B cell (primary cell): ENCODE results near the gene TP53BP1. TPM values are rescaled to one million over a fixed set of nuclear protein-coding genes. Genes with fewer than 3 reads are reported as not detected.

ENCODE experiments used
- ATAC-seq: fragments of 200-7000 bp; cut with Tn5 transposase; one replicate; pipeline ENCODE4 v1.10.0; 2021; ENCODE audit warnings: low read depth, mild to moderate bottlenecking, moderate number of reproducible peaks, moderate library complexity
- CTCF ChIA-PET: fragments of 350-600 bp; sonication (Branson Sonifier 250); formaldehyde crosslinking; loops from one replicate; lab custom pipeline; 2021; ENCODE audit warnings: antibody characterized with exemption, inconsistent platforms; lab: Charles Lee
- POLR2A ChIA-PET: fragments of 350-600 bp; sonication (Branson Sonifier 250); formaldehyde crosslinking; loops from one replicate; lab custom pipeline; 2021; ENCODE audit warnings: antibody characterized with exemption; lab: Charles Lee
- DNase-seq: peaks from one replicate; pipeline ENCODE4 v3.0.0; 2013
- H2AFZ ChIP-seq: 2 replicates; pipeline ENCODE4 v1.6.1; 2012; ENCODE audit warnings: mild to moderate bottlenecking, low read depth, low read length; ENCODE audit not compliant: insufficient read depth, poor library complexity, severe bottlenecking
- H3K27ac ChIP-seq, 2 donors: 1 replicate in 1 of 2; 2 replicates in 1 of 2; pipeline ENCODE4 v1.5.1; 2012 to 2013; ENCODE audit warnings: low read length in 2 of 2, mild to moderate bottlenecking in 2 of 2, moderate library complexity in 1 of 2
- H3K27me3 ChIP-seq, 4 experiments: fragments of 200-600 bp in 1 of 4; sonication (generic) in 1 of 4; replicated peaks in 1 of 4; 1 replicate in 2 of 4; 2 replicates in 2 of 4; pipeline versions ENCODE4 v1.6.1 to v1.7.0; 2013 to 2016; ENCODE audit warnings: low read length in 3 of 4, mild to moderate bottlenecking in 2 of 4, mixed read lengths in 1 of 4, moderate library complexity in 1 of 4; ENCODE audit not compliant: insufficient read depth in 4 of 4, control insufficient read depth in 3 of 4; ENCODE audit errors: control extremely low read depth in 1 of 4
- H3K36me3 ChIP-seq, 2 experiments: replicated peaks in 1 of 2; 1 replicate in 1 of 2; 2 replicates in 1 of 2; pipeline versions ENCODE4 v1.6.1 to v1.7.1; 2013; ENCODE audit warnings: low read length in 1 of 2; ENCODE audit not compliant: insufficient read depth in 2 of 2, control insufficient read depth in 1 of 2; ENCODE audit errors: control extremely low read depth in 1 of 2, extremely low read depth in 1 of 2
- H3K4me1 ChIP-seq, 2 donors: fragments of 200-600 bp in 1 of 2; sonication (generic) in 1 of 2; 1 replicate in 1 of 2; 2 replicates in 1 of 2; pipeline versions ENCODE4 v1.5.1 to v1.6.1; 2013 to 2017; ENCODE audit warnings: low read length in 2 of 2; ENCODE audit not compliant: control insufficient read depth in 2 of 2, insufficient read depth in 2 of 2
- H3K4me2 ChIP-seq: replicated peaks from 2 replicates; pipeline ENCODE3; 2012; ENCODE audit warnings: mild to moderate bottlenecking, low read depth, low read length; ENCODE audit not compliant: poor library complexity, severe bottlenecking
- H3K4me3 ChIP-seq, 5 experiments: fragments of 200-600 bp in 1 of 5; sonication (generic) in 1 of 5; 1 replicate in 3 of 5; 2 replicates in 2 of 5; pipeline versions ENCODE4 v1.5.1 to v1.7.0; 2011 to 2016; ENCODE audit warnings: low read length in 4 of 5, mild to moderate bottlenecking in 4 of 5, low read depth in 2 of 5, control low read depth in 1 of 5, moderate library complexity in 1 of 5; ENCODE audit not compliant: insufficient read depth in 1 of 5; ENCODE audit errors: control extremely low read depth in 1 of 5, extremely low read depth in 1 of 5
- H3K79me2 ChIP-seq: fragments of 200-600 bp; sonication (generic); one replicate; pipeline ENCODE4 v1.6.0; 2016; ENCODE audit warnings: low read length; ENCODE audit not compliant: control insufficient read depth, insufficient read depth
- H3K9ac ChIP-seq: fragments of 200-600 bp; sonication (generic); 2 replicates; pipeline ENCODE4 v1.6.1; 2017; ENCODE audit warnings: mild to moderate bottlenecking, low read length, moderate library complexity
- H3K9me3 ChIP-seq, 3 donors: one replicate each; pipeline versions ENCODE4 v1.6.1 to v1.7.1; 2013; ENCODE audit warnings: low read length in 2 of 3; ENCODE audit not compliant: control insufficient read depth in 2 of 3, insufficient read depth in 1 of 3; ENCODE audit errors: control extremely low read depth in 1 of 3
- H4K20me1 ChIP-seq: 2 replicates; pipeline ENCODE4 v1.6.0; 2012; ENCODE audit warnings: mild to moderate bottlenecking, low read length; ENCODE audit not compliant: insufficient read depth, control insufficient read depth, poor library complexity, severe bottlenecking
- H3K27ac Mint-ChIP-seq: one replicate; pipeline ENCODE4 v1.8.0; 2021; ENCODE audit warnings: mixed read lengths
- H3K27me3 Mint-ChIP-seq: one replicate; pipeline ENCODE4 v1.8.0; 2021; ENCODE audit warnings: mixed read lengths
- H3K4me1 Mint-ChIP-seq: one replicate; pipeline ENCODE4 v1.8.0; 2021; ENCODE audit warnings: mixed read lengths
- H3K4me3 Mint-ChIP-seq: one replicate; pipeline ENCODE4 v1.8.0; 2021; ENCODE audit warnings: mixed read lengths
- H3K9me3 Mint-ChIP-seq: one replicate; pipeline ENCODE4 v1.8.0; 2022; ENCODE audit warnings: mixed read lengths; ENCODE audit not compliant: insufficient read depth
- CTCF ChIP-seq: fragments of 200-600 bp; IDR thresholded peaks from one replicate; pipeline ENCODE4 v1.8.0; 2022; ENCODE audit warnings: antibody characterized with exemption, mild to moderate bottlenecking
- EZH2 ChIP-seq: IDR thresholded peaks from 2 replicates; pipeline ENCODE4 v1.6.1; 2012; ENCODE audit warnings: borderline replicate concordance, low read depth, mild to moderate bottlenecking, moderate library complexity, low read length; ENCODE audit not compliant: insufficient read depth, poor library complexity, severe bottlenecking
- WGBS: methylation state at CpG from one replicate; pipeline ENCODE4 v1.1.5; 2013; ENCODE audit warnings: missing lambda C conversion rate; ENCODE audit not compliant: insufficient coverage; 5-methylcytosine and 5-hydroxymethylcytosine counted together
- intact Hi-C: fragments of 100-400 bp; cut with micrococcal nuclease; formaldehyde crosslinking; loops from one replicate; pipeline ENCODE4 v1.10.0; 2022
- polyA plus RNA-seq: library from polyadenylated mRNA; depleted of rRNA; stranded (reverse); fragments of >200 nt; gene quantifications from 2 replicates; pipeline ENCODE4 v1.2.3, GENCODE V29; 2012
- total RNA-seq, 2 donors: library from RNA; stranded (reverse); fragments of 120-200 nt in 1 of 2; gene quantifications; 1 replicate in 1 of 2; 2 replicates in 1 of 2; pipeline versions ENCODE4 v1.2.3 to v1.2.4, GENCODE V29; 2013 to 2022

Gene TP53BP1
- total and polyA plus RNA-seq, 2 donors (not counting 1 experiment from before 2014, with no cell fraction given) = 13.1 to 70.5 TPM

GRCh38 chr15:43376017-43376705 is 116.8 kb downstream of the TP53BP1 start:
- ATAC-seq = peak; percentile 74
- Histone ChIP-seq H3K36me3 (peaks cover 8 to 32% of the 10 kb centered on the region in 2 experiments), H2AFZ (peak overlapping the region; percentile 35), H3K79me2 (peaks cover 48% of the 10 kb centered on the region), H3K4me2 (peak overlapping the region; percentile 5), H3K27me3 (no peaks in the 10 kb centered on the region), H3K4me1 (peaks cover 13 to 14% of the 10 kb centered on the region in 2 donors), H3K4me3 (no peak overlapping the region), H3K9ac (no peak overlapping the region), H3K9me3 (peaks cover 0 to 4% (median 0%) of the 10 kb centered on the region in 3 donors), H4K20me1 (no peaks in the 10 kb centered on the region), H3K27ac (peak overlapping the region in 1 of 2 donors; percentile 42)
- peaks cover 23% of the 10 kb centered on the region for H3K4me1 Mint-ChIP-seq
- H3K9me3 Mint-ChIP-seq = no peaks in the 10 kb centered on the region
- intact Hi-C loops = no loop called here
- 44% methylated on average over 10 of the region's 13 CpGs for WGBS
- ChIA-PET POLR2A (no interaction called here), CTCF (interaction anchor here (0.7 to 2.4 kb wide), 13 partner anchors 12 to 151 kb away, joined by 3 to 15 read pairs (median 3); partner anchors contain the start of gene TP53BP1)
- peak overlapping the region; percentile 60 for H3K27ac Mint-ChIP-seq
- H3K27me3 Mint-ChIP-seq = no peaks in the 10 kb centered on the region
- TF ChIP-seq CTCF = peak; percentile 87
- TF ChIP-seq EZH2 = no peak
- peak; percentile 68 for DNase-seq
- H3K4me3 Mint-ChIP-seq = no peak overlapping the region
